Renal pelvis (tissue), 4 donors: ENCODE data around the gene HOXC6. TPM values are rescaled to one million over a fixed set of nuclear protein-coding genes. Genes with fewer than 3 reads are reported as not detected.

Experiments
- DNase-seq: peaks from one replicate; pipeline ENCODE4 v3.0.0-alpha.2; 2013
- polyA plus RNA-seq, 3 donors: library from polyadenylated mRNA; unstranded; fragments of 120-200 nt; gene quantifications; one replicate each; pipeline ENCODE4 v1.2.1, GENCODE V29; 2013; ENCODE audit not compliant: insufficient read length in 3 of 3

The HOXC6 gene
- polyA plus RNA-seq, 3 donors: 28.7 to 40.5 (median 30.0) TPM

- no peak for DNase-seq
Observed at GRCh38 chr12:54000116-54001114, 27.8 kb upstream of the HOXC6 start, which contains the start of gene HOXC9. Gene HOXC9, plus strand, starts transcription at chr12:54000161. Its CDS starts 28 bp downstream, at chr12:54000189.

DNA sequence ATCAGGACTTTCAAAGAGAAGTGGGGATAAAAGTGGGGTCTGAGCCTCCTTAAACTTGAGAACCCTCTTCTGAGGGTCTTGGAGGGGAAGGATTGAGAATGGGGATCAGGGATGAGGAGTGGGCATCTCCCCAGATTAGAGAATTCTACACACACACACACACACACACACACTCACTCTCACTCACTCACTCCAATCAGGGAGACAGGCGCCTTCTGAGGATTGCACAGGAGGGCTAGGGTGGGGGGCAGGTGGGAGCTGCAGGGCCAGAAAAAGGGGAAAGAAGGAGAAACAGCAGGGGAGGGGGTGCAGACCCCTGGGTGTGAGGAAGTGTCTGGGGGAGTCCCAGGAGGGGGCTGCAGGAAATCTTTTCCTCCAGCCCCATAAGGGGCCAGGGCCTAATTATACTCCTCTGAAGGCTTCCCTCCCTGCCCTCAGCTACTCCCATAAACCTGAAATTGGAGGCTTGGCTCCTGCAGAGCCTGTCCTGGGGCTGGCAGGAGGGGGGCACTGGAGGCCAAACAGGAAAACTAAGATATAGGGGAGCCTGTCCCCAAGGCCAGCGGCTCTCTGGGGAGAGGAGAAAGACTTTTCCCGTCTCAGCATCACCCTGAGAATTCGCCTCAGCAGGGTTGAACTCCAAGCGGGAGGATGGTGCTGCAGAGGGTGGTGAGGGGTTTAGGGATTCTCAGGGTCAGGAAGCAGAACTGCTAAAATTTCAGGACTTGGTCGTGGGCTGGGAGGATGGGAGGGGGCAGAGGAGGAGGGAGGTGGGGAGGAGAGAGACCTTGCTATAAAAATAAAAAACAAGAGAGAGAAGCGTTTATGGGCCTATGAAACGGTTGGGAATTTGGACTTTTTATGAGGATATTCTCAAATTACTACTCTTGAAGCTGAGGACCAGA is 26.7 kb upstream of the HOXC6 start:
- DNase-seq: no peak

- DNase-seq: no peak
Observed at GRCh38 chr12:54002278-54002914, 25.8 kb upstream of the HOXC6 start.

DNA sequence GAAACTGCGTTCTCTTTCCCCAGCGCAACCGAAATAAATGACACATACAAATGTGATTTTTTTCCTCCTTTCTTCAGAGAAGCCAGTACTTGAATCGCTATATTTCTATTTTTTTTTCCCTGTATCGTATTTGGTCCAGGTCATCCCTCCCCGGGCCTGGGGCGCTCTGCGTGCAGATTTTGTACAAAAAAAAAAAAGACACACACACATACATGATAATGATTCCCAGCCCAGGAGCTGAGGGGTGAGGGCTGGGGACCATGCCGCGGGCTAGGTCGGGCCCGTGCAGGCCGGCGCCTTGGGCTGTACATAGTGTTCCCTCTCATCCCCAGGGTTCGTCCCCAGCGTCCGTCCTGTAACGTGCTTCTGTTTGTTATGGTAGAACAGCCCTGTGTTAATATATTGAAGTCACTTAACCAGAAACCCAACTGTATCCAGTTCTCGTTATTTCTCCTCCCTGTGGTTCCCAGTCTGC is 25.3 kb upstream of the HOXC6 start:
- no peak for DNase-seq

- DNase-seq: no peak
Observed at GRCh38 chr12:54003625-54004024, 24.6 kb upstream of the HOXC6 start.

GRCh38 chr12:54004063-54004840 is 24.0 kb upstream of the HOXC6 start:
- no peak for DNase-seq

GRCh38 chr12:54004841-54005530 is 23.3 kb upstream of the HOXC6 start:
- DNase-seq: no peak

DNA sequence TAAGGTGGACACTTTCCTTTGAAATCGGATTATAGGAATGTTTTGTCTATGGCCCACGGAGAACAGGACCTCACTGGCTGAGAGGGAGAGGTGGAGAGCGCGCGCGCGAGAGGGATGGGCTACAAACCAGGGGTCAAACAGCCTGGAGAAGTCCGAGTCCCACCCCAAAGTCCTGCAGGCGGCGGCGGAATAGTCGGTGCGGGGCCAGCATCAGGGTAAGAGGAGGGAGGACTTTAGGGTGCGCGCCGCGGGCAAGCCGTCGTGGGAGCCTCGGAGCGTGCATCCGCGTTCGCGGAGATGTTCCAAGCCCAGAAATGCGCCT is 22.7 kb upstream of the HOXC6 start:
- no peak for DNase-seq

DNA sequence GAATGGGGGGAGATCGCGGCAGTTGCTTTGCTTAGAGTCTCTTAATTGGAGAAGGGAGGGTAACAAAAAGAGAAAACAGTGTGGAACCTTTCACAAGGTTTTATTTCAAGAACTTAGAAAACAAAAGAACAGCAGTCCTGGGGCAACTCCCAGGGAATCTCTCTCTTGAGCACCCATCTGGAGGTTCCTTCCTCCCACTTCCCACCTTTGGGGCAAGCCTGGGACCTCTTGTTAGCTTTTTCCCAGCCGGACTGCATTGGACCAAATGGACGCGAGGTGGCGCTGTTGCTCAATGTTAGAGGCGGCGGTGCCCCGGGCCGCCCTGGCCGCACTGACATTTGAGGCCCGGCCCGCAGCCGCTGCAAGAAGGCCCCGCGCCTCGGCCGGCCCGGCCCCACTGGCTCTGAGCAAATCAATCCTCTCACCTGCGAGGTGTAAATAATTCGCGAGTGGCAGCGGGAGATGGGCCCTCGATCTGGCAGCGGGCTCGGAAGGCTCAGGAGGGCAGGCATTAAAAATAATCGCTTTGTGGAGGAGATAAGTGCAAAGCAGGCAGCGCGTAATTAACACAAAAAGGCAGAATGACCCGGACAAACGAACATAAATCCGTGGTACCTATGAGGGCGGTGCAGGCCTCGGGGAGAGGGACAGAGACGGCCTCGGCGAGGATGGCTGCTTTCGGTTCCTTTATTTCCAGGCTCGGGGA is 22.2 kb upstream of the HOXC6 start:
- peak; percentile 93 for DNase-seq

DNA sequence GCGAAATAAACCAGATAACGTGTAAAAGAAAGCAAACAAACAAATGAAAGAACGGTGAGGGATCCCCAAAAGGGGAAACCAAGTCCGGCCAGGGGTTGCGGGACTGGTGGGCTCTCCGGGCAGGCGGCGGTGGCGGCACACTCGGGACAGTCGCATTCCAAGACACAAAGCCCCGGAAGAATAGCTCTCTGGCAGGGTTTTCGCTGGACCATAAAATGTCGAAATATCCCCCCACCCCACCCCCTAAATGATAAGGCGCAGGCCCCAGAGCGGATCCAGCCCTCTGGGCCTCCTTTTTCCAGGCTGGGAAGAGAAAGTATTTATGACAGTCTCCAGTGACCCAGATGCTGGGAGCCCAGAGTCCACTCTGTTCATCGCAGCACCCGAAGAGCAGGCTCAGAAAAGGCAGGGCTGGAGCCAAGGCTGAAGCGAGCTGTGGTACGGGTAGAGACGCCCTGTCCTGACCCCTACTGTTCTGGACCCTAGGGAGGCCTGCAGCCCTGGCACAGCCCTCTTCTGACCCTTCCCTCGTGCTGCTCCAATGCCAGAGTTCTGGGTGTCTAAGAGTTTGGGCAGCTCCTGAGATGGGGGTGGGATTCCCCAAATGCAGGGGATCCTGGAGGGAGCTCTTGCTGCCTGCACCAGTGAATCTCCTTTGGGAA is 21.6 kb upstream of the HOXC6 start:
- DNase-seq: no peak

DNA sequence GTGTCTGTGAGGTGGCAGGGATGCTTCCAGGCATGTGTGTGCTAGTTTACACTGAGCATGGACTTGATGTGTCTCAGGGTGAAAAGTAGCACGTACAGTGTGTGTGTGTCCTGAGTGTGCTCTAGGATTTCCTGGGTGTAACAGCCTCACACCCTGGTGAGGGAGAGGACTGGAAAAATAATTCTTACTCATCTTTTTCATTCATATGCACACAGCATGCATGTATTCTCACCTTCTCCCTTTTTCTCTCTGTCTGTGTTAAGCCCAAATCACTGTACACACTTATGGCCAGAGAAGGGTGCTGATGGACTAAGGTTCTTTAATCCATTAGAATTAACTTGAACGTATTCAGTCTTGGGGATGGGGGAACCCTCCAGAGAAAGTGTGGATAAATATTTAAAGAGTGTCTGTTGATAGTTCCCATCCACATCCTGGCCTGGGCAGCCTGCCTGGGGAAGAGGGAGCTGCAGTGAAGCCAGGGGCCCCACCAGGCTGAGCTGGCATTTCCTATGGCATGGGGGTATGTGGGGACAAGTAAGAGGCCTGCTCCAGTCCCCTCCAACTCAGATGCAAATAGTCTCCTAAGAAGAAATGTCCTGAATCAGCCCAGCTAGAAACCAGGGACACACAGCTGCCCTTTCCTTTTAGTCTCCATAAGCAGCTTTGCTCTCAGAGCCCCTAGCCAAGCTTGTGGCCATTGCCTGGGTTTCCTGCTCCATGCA is 20.5 kb upstream of the HOXC6 start:
- no peak for DNase-seq

DNA sequence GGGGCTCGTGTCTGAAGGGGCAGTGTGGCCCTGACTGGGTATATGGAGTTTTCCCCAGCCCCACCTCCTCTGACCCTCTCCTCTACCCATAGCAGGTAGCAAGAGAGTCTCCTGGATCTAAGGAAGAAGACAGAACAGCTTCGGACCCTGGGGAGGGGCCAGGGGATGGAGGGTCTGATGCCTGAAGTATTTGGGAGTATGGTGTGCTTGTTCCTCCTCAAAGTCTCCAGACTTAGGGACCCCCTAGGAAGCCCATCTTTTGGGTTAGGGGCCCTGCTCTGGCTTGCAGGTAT is 20.0 kb upstream of the HOXC6 start:
- no peak for DNase-seq

DNA sequence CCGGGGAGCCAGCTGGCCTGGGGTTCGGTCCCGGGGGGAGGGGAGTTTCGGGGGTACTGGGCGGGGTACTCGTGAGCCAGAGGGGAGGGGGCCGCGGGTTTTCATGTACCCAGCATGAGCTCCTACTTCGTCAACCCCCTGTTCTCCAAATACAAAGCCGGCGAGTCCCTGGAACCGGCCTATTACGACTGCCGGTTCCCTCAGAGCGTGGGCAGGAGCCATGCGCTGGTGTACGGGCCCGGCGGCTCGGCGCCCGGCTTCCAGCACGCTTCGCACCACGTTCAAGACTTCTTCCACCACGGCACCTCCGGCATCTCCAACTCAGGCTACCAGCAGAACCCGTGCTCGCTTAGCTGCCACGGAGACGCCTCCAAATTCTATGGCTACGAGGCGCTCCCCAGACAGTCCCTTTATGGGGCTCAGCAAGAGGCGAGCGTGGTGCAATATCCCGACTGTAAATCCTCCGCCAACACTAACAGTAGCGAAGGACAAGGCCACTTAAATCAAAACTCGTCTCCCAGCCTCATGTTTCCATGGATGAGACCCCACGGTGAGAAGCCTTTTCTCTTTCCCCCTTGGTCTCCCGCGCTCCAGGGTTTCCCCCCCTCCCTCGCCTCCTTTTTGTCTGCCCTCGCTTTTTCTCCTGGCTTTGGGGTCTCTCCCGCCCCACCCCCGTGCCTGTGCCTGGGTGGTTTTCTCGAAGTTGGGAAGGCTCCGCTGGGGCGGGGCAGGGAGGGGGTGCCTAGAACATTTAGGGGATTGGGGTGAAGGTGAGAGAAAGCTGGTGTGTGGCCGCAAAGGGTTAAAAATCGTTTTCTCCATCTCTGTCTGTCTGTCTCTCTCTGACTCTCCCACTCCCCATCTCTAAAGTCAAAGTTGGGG is 18.8 kb upstream of the HOXC6 start:
- no peak for DNase-seq

DNA sequence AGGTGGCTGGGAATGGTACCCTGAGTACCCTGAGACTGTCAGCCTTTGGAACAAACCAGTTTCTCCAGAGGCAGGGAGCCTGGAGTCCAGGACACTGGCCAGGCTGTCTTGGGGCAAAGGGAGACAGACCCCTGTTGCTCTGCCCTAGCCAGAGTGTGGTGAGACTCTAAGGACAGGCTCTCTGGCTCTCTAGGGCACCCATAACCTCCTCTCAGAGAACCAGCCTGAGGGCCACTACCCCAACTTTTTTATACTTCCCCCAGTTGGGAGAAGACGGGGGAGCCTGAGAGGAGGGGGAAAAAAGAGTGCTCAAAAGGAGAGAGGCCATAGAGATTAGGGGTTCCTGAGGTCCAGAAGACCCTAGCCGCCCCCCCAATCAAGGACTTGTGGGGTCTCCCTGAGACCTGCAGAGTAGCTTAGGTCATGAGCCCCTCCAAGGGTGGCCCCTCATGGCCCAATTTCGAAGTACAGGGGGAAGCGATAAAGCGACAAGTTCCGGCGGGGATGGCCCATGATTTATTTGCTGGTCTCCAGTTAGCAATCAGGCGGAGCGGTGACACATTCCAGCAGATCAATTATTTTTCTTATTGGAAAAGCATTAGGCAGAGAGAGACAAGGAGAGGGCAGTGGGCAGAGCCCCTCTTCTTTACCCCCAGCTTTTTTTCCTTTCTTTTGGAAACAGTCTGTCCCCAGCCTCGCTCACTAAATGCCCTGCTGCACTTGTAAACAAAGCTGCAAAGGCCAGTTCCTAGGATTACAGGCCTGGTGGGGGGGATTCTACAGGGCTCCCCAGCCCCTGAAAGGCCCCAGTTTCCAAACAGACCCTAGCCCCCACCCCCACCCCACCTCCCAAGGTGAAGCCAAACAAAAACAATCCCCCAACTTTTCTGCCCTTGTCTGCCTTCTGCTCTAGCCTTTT is 17.9 kb upstream of the HOXC6 start:
- no peak for DNase-seq

DNA sequence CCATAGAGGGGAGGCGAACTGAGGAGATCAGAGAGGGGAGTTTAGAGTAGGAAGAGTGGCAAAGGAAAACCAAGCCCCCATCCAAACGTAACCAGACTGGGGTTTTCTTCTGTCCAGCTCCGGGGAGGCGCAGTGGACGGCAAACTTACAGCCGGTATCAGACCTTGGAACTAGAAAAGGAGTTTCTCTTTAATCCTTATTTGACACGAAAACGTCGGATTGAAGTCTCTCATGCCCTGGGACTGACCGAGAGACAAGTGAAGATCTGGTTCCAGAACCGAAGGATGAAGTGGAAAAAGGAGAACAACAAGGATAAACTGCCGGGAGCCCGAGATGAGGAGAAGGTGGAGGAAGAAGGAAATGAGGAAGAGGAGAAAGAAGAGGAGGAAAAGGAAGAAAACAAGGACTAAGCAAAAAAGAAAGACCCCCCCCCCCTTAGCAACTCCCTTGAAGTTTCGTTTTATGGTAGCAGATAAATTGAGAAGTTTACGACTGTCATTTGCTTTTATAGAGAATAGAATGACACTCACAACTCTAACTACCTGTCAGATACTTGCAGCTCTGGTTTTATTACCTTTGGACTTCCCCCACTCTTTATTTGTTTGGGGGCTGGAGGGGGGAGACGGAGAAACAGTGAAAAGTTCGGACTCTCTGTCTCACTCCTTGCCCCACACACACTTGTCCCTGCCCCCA is 17.1 kb upstream of the HOXC6 start:
- no peak for DNase-seq
